Stimulated activated CD8-positive, alpha-beta memory T cell treated with anti-CD3 and anti-CD28 coated beads, Interleukin-15, amount 100 ng/mL, for 24 hours (primary cell): ENCODE measurements around the gene CELSR1.

ENCODE experiments used
- DNase-seq: peaks from one replicate; pipeline ENCODE4 v3.0.0-alpha.2; 2020; ENCODE audit warnings: low read depth

CELSR1 gene

DNA sequence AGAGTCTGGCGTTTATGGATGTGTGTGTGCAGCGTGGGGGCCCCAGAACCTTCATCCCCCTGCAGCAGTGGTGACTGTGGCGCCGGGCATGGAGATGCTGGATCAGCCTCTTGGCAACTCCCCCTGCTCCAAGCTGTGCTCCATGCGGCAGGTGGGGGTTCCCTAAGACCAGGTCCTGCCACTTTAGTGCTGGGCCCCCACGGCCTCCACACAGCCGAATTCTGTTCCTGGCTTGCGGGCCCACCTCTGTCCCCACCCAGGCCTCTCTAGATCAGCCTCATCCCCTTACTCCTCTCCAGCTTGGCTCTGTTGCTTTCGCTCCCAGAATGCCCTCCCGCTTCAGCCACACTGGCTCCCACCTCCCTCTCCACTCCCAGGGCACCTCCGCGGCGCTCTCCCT is 142.3 kb downstream of the CELSR1 start:
- DNase-seq, result no peak

- DNase-seq, result no peak
Observed at GRCh38 chr22:46394622-46395021, 142.8 kb downstream of the CELSR1 start.

GRCh38 chr22:46393873-46394272 is 143.5 kb downstream of the CELSR1 start:
- DNase-seq, result no peak

DNA sequence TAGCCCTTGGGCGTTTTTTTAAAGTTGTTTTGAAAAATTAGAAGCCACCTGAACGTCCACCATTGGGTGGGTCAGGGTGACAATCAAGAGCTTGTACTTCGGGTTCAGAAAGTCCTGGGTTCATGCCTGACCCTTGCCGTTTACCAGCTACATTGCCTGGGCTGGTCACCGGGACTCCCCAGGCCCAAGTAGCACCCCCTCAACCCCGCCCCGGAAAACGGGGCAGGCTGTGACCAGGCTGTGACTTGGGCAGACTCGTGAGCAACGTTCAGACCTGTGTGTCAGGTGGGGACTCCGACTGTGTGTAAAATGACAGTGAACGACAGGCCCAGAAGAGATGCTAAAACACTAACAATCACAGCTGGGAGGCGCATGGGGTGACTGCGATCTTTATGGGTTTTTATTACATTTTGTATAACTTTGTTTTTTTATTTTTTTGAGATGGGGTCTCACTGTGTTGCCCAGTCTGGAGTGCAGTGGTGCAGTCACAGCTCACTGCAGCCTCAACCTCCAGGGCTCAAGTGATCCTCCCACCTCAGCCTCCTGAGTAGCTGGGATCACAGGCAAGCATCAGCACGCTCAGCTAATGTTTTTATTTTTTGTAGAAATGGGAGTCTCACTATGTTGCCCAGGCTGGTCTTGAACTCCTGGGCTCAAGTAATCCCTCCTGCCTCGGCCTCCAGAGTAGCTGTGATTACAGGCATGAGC is 145.1 kb downstream of the CELSR1 start:
- no peak for DNase-seq

DNA sequence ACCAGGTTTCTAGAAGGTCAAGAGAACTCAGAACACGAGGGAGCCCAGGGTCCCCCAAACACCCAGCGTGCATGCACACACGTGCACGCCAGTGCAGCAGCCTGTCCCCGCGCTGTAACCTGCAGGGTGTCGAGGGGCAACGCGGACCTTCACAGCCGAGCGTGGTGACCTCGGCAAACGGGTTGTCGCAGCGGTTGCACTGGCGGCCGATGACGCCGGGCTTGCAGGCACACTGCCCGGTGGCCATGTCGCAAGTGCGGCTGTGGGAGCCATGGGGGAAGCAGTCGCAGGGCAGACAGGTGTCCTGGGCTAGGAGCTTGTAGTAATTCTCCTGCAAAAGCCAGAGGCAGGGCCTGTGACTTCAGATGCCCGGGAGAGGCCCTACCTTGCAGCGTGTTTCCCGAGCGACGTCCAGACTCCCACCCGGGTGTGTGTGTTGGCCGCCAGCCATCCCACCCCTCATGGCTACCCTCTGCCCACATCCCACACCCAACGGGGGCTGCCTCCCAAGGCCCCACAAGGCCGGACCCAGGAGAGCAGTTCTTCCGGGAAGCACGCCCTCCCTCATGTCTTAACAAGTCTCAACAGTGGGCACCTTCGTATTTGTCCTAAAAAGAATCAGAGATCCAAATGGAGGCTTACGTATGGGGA is 145.8 kb downstream of the CELSR1 start:
- DNase-seq, result no peak

- DNase-seq, result no peak
Observed at GRCh38 chr22:46390652-46391301, 146.6 kb downstream of the CELSR1 start.

DNA sequence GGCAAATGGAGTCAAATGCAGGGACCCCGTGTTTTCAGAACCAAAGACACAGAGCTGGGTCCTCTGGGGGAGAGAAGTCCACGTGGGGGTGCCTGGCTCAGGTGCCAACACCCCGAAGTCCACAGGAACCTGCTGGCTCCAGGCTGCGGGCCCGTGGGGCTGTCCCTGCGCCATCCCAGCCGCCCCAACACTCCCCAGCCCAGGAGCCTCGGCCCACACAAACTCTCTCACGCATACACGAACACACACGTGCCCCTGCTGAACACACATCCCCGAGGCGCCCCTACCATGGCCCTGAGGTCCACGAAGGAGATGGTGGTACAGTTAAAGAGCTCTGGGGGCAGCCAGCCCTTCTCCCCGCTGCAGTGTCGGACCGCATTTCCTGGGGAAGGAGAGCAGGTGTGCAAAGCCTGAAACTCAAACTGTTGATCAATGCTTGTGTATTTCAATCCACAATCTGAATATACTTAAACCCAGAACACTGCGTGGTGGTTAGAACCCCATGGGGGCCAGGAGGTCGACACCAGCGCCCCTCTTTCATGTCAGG is 147.2 kb downstream of the CELSR1 start:
- no peak for DNase-seq

- DNase-seq, result no peak
Observed at GRCh38 chr22:46389081-46389480, 148.3 kb downstream of the CELSR1 start.

DNA sequence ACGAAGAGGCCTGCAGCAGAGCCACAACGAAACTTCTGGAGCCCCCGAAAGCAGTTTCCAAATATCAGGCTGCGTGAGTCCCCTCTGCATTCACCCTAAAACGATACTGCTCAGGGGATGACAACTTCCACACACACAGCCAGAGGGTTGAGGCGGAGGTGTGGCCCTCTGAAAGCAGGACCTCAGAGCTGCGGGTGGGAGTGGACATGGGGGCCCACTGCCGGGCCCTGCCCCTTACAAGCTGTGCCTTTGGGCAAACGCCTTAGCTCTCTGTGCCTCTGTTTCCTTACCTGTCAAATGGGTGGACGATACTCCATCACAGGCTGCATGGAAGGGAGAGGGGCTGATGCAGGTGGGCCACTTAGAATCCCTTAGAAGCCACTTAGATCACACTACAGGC is 148.8 kb downstream of the CELSR1 start:
- no peak for DNase-seq

DNA sequence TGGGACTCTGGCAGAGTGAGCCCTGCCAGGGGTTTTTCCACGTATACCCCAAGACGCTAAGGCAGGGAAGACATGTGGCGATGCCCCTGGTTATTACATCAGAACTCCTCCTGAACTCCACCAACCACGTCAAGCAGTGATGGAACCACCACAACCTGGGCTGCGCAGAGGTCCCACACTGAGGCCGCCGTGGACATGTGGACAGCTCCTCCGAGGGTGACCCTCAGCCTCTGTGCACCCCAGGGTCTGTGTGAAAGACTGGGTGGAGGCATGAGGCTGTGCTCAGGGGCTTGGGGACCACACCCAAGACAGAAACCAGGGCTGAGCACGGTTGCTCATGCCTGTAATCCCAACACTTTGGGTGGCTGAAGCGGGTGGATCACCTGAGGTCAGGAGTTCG is 149.7 kb downstream of the CELSR1 start:
- DNase-seq, result no peak

- no peak for DNase-seq
Observed at GRCh38 chr22:46386312-46386711, 151.1 kb downstream of the CELSR1 start.

- no peak for DNase-seq
Observed at GRCh38 chr22:46382524-46382923, 154.9 kb downstream of the CELSR1 start.

GRCh38 chr22:46381731-46382130 is 155.7 kb downstream of the CELSR1 start:
- no peak for DNase-seq

DNA sequence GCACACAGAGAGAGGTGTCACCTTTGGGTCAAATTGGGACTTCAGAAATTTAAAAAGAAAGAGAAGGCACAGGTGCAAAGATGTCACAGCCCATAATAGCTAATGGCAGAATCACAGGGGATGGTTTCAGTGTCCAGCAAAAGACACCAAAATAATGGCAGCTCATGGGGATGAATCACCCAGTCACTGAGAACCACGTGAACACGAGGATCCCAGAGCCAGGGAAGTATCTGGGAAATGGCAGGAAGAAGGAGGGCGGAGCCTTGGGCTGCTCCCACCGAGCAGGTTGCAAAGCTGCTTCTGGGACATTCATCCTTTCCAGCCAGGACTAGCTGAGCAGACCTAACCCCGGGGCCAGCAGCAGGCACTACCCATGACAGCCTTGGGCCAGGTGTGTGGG is 156.3 kb downstream of the CELSR1 start:
- DNase-seq, result no peak

DNA sequence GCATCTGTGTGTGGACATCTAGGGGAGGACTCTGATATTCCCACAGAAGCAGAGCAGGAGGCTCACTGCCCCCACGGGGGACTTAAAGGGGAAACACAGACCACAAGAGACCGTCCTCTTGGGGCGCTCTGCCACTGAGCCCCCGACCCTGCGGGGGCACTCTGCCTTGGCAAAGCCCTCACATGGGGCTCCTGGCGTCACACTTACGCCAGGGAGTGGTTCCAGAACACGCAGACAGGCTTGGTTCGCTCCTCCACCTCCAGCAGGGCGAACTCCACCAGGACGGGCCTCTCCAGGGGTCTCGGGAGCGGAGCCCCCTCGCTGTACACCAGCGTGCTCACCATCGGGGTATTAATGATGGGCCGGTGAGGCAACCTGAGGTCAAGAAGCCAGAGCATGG is 156.8 kb downstream of the CELSR1 start:
- no peak for DNase-seq

DNA sequence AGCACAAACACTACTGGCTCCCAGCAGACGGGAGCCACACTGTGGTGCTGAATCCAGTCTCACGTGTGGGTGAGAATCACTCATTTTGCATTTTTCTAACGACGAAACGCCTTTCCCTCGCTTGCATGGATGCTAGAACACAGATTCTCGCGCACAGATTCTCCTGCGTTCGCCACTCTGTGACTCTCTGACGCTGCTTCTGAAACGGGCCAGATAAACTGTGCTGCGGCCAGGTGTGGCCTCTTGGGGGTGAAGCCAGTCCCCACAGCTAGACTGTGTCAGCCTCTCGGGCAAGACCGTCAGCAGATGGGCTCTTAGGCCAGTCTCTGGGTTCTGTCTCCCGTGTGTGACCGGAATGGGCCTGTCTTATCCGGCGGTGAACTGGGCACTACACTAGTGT is 157.4 kb downstream of the CELSR1 start:
- no peak for DNase-seq

DNA sequence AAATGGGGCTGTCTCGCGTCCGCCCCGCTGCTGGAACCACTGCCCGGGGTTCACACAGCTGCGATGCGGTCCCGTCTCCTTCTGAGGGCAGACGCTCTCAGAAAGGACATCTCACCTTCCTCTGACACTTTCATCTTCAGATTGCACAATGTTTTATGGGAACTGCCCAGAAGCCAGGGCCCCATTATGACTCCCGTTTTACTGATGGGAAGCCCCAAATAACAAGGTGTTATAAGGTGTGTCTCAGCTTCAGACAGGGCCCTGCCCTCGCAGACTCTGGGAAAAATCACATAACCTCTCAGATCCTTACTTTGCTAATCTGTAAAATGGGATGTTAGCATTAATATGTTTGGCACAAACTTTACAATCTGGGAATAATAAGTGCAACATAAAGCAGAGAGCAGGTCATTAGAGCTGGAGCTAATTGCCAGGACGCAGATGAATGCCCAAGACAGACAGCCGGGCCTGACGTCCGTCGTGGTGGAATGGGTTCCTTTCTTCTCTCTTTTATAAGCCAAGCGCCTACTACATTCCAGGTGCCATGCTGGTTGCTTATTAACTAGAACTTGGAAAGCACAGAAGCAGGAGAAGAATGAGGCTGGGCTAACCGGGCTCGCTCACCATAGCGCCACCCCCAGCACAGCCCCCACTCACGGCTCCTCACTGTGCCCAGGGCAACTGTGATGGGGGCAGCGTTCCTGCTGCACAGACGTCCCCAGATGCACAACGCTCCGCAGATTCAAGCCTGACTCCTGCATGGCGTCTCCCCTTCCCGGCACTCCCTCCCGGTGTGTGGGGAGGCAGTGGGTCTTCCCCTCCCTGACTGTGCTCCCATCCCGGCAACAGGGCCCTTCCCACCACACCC is 158.1 kb downstream of the CELSR1 start:
- no peak for DNase-seq

DNA sequence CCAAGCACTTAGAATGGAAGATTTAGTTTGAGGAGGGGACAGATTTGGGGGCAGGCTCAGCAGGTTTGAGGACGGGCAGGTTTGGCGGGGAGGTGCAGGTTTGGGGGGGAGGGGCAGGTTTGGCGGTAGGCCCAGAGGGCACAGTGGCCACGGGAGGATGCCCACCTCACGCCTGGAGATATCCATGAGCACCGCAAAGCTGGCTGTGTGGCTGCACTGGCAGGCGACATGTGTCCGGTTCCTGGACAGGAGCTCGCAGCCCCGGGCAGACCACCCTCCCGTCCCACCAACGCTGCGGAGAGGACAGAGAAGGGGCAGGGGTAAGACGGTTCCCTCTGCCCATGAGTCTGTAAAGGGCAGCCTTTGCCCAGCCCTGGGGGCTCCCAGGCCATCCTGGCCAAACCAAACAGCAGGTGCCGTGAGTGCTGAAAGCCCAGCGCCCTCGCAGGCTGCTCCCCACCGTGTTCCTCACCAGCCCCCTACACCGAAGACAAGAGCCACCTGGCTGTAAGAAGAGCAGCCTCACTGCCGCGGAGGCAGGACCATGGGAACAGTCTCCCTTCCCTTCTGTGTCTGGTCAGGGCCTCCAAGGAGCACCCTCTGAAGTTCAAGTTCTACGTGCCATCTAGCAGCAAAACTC is 158.9 kb downstream of the CELSR1 start:
- no peak for DNase-seq

GRCh38 chr22:46377525-46378425 is 159.6 kb downstream of the CELSR1 start:
- DNase-seq, result no peak

DNA sequence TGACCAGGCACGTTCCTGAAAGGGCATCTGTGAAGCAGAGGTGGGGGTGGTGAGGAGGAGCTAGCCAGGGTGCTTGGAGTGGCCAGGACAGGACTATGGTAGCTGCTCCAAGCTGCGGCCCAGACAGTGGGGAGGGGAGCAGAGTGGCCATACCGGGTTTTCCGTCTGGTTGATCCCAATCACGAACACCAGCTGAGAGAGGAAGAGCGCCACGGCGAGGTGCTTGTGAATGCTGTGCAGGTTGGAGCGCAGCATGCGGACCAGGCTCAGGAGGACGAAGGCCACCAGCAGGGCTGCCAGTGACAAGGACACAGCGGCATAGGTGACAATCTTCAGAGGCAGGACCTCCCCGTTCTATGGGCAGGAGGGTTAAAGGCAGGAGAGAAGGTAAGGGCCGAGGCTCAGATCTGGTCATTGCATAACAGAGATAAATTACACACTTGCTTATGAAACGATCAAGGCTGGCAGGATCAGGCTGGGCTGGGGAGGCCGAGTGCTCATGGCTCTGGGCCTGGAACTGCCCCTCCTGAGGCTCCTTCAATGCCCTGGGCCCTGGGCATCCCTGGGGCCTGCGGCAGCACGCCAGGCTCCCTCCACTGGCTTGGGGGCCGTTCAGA is 160.4 kb downstream of the CELSR1 start:
- no peak for DNase-seq
